ELF-1 (cell line): ENCODE results near the gene RPS6KA3.
"Not testable (repeated sequence)": the region's sequence is repeated elsewhere in the genome, so short reads cannot be mapped to it uniquely, and the experiment has no call there.

Experiments
- DNase-seq: peaks from one replicate; pipeline ENCODE4 v3.0.0-alpha.2; 2016; ENCODE audit warnings: low read depth, low spot score

RPS6KA3 gene

GRCh38 chrX:20265726-20266681 lies 705 bp downstream of the RPS6KA3 start:
- DNase-seq = peak; percentile 54

- DNase-seq = peak; percentile 77
These were observed 1.4 kb downstream of the RPS6KA3 start for GRCh38 chrX:20265221-20265725.

DNA sequence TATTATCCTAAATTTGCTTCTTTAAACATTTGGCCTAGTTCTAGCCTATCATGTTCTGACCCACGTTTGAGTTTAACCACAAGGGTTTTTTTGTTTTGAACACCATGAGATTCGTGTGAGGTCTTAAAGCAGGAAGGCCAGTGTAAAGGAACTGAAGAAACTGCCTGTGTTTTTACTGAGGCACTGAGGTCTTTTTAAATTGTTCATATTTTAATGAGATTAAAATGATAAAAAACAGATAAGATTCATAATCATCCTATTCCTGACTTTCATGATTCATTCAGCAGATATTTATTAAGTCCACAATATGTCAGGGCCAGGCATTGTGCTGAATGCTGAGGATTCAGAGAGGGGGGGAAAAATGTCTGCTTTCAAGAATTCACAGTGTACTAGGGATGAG lies 3.2 kb downstream of the RPS6KA3 start:
- no peak for DNase-seq

GRCh38 chrX:20260885-20261284 lies 5.8 kb downstream of the RPS6KA3 start:
- DNase-seq = no peak

DNA sequence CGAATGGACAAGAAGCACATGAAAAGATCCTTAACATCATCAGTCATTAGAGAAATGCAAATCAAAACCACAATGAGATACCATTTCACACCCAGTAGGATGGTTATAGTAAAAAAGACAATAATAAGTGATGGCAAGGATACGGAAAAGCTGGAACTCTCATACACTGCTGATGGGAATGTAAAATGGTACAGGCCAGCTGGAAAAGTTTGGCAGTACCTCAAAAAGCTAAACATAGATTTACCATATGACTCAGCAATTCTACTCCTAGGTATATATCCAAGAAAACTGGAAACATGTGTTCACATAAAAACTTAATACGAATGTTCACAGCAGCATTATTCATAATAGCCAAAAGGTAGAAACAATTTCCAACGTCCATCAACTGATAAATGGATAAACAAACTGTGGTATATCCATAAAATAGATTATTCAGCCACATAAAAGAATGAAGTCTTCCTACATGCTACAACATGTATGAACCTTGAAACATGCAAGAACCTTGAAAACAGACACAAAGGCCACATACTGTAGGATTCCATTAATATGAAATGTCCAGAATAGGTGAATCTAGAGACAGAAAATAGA lies 11.9 kb downstream of the RPS6KA3 start:
- DNase-seq = no peak

DNA sequence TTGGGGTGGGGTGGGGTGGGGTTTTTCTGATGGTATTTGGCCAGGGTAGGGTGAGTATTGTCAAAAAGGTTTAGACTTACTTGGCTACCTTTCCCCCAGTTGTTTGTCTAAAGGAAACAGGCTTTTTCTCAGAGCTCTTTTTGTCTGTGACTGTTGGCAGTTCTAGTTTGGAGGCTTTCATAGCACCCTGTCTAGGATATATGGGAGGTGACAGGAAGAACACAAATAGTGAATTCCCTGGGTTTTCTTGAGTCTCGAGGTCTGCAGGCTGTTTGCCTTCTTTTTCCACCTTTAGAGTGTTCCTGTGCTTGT lies 13.5 kb downstream of the RPS6KA3 start:
- no peak for DNase-seq

DNA sequence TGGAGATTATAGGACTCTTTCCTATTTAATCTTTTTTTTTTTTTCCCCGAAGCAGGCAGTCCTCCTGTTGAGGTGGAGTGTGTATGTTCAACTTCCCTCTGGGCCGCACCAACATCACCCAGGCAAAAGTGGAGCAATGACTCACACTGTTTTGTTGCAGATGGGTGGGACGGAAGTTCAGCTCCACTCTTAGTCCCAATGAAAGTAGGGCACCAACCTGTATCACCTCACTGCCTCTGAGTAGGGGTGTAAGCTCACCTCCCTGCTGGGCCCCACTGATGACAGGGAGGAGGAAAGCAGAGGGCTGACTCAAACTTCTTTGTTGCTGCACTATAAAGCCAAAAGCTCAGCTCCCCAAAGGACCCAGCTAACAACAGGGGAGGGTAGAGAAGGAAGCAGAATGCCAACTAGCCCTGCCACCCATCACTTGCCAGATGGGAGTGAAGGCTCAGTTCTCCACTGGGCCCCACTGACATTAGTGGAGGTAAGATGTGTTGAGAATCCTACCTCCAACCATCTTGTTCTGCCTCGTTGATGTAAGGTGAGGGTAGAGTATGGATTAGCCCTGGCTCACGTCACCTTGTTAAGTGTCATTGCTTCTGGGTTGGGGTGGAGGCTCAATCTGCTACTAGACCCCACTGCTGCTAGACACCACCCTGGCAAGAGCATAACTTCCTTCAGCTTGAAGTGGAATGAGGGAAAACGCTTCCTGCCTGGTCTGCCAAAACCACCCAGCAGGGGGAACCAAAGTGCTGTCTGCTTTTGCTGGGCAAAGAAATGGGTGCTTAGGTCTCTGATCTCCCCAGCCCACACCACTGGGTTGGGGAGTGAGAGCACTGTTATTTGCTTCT lies 14.1 kb downstream of the RPS6KA3 start:
- peak; percentile 87 for DNase-seq

DNA sequence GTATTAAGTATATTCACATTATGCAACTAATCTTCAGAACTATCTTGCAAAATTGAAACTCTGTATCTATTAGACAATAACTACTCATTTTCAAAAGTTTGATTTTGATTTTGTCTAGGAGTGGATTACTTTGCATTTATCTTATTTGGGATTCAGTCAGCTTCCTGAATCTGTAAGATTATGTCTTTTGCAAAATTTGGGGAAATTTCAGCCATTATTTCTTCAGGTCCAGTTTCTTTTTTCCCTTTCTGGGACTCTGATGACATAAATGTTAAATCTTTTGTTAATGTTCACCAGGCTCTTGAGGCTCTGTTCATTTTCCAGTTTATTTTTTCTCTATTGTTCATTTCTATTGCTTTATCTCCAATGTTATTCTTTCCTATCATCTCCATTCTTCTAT lies 15.0 kb downstream of the RPS6KA3 start:
- DNase-seq = no peak

- not testable (repeated sequence) for DNase-seq
These were observed 16.6 kb downstream of the RPS6KA3 start for GRCh38 chrX:20250146-20250545.

DNA sequence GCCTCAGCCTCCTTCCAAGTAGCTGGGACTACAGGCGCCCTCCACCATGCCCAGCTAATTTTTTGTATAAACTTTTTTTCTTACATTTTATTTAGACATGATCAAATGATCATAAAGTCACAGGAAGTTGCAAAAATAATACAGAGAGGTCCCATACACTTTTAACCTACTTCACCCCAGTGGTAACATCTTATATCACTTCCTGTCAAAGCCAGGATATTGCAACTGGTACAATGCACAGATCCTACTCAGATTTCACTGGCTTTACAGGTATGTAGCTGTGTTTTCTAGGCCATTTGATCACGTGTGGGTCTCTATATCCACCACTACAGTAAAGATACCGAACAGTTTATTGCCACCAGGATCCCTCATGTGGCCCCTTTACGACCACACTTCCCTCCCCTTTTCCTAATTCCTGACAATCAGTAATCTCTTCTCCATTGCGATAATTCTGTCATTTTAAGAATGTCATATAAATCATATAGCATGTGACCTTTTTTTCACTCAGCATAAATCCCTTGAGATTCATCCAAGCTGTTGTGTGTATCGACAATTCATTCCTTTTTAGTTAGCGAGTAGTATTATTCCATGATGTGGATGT lies 18.0 kb downstream of the RPS6KA3 start:
- DNase-seq = no peak

DNA sequence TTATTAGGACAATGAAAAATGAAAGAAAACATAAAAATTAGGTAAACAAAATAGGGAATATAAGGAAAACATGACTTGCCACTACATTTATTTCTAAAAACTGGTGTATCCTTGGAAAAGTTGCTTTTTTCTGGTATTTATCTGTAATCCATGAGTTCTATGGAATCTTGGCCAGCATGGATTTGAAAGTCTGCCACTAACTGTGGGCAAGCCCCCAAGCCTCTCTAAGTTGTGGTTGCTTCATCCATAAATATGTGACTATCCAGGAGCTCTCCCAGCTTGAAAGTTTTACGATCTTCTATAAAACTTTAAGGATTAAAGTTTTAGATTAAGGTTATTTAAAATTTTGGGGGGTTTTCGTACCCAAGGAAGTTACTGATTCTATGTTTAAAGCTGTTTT lies 21.8 kb downstream of the RPS6KA3 start:
- DNase-seq = no peak

DNA sequence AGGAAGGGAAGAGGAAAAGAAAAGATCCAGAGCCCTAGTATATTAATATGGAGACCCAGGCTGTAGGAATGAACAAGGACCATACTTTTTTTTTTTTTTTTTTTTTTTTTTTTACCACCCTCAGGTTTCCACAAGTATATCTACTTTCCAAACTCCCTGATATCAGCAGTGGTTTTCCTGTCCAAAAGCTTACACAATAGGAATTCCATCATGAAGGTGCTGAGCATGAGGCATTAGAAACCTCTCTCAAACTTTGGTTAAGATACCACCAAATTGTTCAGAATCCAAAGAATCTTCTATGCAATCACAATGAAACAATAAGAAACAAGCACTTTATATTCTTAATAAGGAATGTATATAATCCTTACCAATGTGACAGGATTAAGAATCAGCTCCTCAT lies 26.5 kb downstream of the RPS6KA3 start:
- DNase-seq = no peak

- DNase-seq = no peak
These were observed 28.8 kb downstream of the RPS6KA3 start for GRCh38 chrX:20237864-20238263.

DNA sequence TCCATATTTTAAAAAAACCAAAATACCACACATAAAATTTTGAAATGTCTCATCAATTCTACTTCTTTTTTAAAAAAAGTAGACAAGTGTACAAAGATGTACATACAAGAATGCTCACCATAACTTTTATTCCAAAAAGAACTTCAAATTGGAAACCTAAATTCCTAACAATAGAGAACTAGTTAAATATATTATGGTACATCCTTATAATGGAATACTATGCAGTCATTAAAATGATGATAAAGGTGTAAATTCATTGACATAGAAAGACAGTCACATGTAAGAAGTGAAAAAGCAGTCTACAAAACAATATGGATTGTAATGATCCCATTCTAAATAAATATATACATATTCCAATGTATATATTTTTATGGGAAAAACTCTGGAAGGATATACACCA lies 31.0 kb downstream of the RPS6KA3 start:
- no peak for DNase-seq

- no peak for DNase-seq
These were observed 33.4 kb downstream of the RPS6KA3 start for GRCh38 chrX:20233336-20233735.

DNA sequence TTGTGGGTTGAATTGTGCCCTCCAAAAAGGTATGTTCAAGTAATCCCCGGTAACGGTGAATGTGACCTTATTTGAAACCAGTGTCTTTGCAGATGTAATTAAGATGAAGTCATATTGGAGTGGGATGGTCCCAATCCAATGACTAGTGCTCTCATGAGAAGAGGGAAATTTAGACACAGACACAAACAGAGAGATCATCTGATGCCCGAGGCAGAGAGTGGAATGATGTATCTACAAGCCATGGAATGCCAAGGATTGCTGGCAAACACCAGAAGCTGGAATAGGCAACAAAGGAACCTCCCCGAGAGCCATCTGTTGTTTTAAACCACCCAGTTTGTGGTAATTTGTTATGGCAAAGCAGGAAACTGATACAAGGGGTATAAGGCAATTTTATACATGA lies 35.1 kb downstream of the RPS6KA3 start:
- DNase-seq = no peak

GRCh38 chrX:20230406-20230805 lies 36.3 kb downstream of the RPS6KA3 start:
- no peak for DNase-seq

- no peak for DNase-seq
These were observed 37.6 kb downstream of the RPS6KA3 start for GRCh38 chrX:20229155-20229554.

GRCh38 chrX:20228245-20228644 lies 38.5 kb downstream of the RPS6KA3 start:
- no peak for DNase-seq

DNA sequence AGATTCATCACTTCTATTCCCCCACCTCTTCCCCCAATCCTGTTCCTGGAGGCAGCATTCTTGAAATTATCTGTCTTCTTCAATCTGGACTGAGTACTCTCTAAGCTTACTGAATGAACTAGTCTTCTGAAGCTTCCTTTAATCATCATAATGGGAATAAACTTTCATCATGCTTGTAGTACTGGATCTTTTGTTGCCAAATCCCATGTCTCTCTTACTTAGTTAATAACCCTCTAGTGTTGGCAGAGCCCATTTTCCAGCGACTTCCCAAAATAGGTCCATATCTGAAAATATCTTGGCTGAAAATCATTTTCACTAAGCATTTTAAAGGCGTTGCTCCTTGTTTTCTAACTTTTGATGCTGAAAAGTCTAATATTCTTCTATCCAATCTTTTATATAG lies 39.6 kb downstream of the RPS6KA3 start:
- DNase-seq = no peak

- no peak for DNase-seq
These were observed 41.2 kb downstream of the RPS6KA3 start for GRCh38 chrX:20225488-20225833.
